Hepatocyte (in vitro differentiated cells): ENCODE measurements around the gene DDX10. TPM values are rescaled to one million over a fixed set of nuclear protein-coding genes. Genes with fewer than 3 reads are reported as not detected.

Experiments used
- DNase-seq: peaks from one replicate; pipeline ENCODE4 v3.0.0-alpha.2; 2016; ENCODE audit warnings: low spot score
- H2AFZ ChIP-seq: fragments of 200-600 bp; sonication (generic); 2 replicates; pipeline ENCODE4 v1.6.0; 2016; ENCODE audit warnings: antibody characterized with exemption, mild to moderate bottlenecking
- H3K27ac ChIP-seq: fragments of 200-600 bp; sonication (generic); 2 replicates; pipeline ENCODE4 v1.5.1; 2016; ENCODE audit warnings: mild to moderate bottlenecking
- H3K27me3 ChIP-seq: fragments of 200-600 bp; sonication (generic); 2 replicates; pipeline ENCODE4 v1.6.1; 2016
- H3K36me3 ChIP-seq: fragments of 200-600 bp; sonication (generic); replicated peaks from 2 replicates; pipeline ENCODE4 v1.5.1; 2016; ENCODE audit warnings: low read depth; ENCODE audit not compliant: insufficient read depth
- H3K4me1 ChIP-seq: fragments of 200-600 bp; sonication (generic); 2 replicates; pipeline ENCODE4 v1.5.1; 2016; ENCODE audit warnings: mild to moderate bottlenecking, moderate library complexity; ENCODE audit not compliant: insufficient read depth
- H3K4me2 ChIP-seq: fragments of 200-600 bp; sonication (generic); 2 replicates; pipeline ENCODE4 v1.6.0; 2016
- H3K4me3 ChIP-seq: fragments of 200-600 bp; sonication (generic); 2 replicates; pipeline ENCODE4 v1.5.1; 2016; ENCODE audit warnings: mild to moderate bottlenecking
- H3K79me2 ChIP-seq: fragments of 200-600 bp; sonication (generic); 2 replicates; pipeline ENCODE4 v1.6.0; 2017; ENCODE audit warnings: mild to moderate bottlenecking
- H3K9me2 ChIP-seq: fragments of 200-600 bp; sonication (generic); replicated peaks from 2 replicates; pipeline ENCODE4 v1.6.0; 2017; ENCODE audit warnings: mild to moderate bottlenecking; ENCODE audit not compliant: insufficient read depth
- H3K9me3 ChIP-seq: fragments of 200-600 bp; sonication (generic); 2 replicates; pipeline ENCODE4 v1.5.1; 2016; ENCODE audit warnings: low read depth, mild to moderate bottlenecking
- H4K20me1 ChIP-seq: fragments of 200-600 bp; sonication (generic); 2 replicates; pipeline ENCODE4 v1.6.0; 2016; ENCODE audit warnings: mild to moderate bottlenecking; ENCODE audit not compliant: insufficient read depth, poor library complexity, severe bottlenecking
- CTCF ChIP-seq: fragments of 200-600 bp; sonication (generic); IDR thresholded peaks from 2 replicates; pipeline ENCODE4 v1.5.1; 2016; ENCODE audit warnings: antibody characterized with exemption, mild to moderate bottlenecking; ENCODE audit not compliant: poor library complexity
- EZH2 ChIP-seq: fragments of 200-600 bp; sonication (generic); IDR thresholded peaks from 2 replicates; pipeline ENCODE4 v1.6.1; 2016; ENCODE audit warnings: antibody characterized with exemption, mild to moderate bottlenecking, borderline replicate concordance
- EZH2phosphoT487 ChIP-seq: fragments of 200-600 bp; sonication (generic); IDR thresholded peaks from one replicate; pipeline ENCODE4 v1.6.1; 2018; ENCODE audit warnings: antibody characterized with exemption, mild to moderate bottlenecking, low read depth, moderate library complexity; ENCODE audit not compliant: unreplicated experiment, severe bottlenecking
- WGBS: methylation state at CpG from one replicate; pipeline ENCODE4 v1.1.6; 2016; ENCODE audit warnings: low lambda C conversion rate; ENCODE audit errors: missing lambda C conversion rate; 5-methylcytosine and 5-hydroxymethylcytosine counted together
- polyA plus RNA-seq: library from polyadenylated mRNA; unstranded; fragments of >200 nt; fragmentation: Nextera tagmentation; extraction: Ambion mirVana; gene quantifications from 2 replicates; pipeline ENCODE4 v1.2.1, GENCODE V29; 2016
- total RNA-seq: library from RNA; depleted of rRNA; stranded (reverse); fragments of >200 nt; gene quantifications from 2 replicates; pipeline ENCODE4 v1.2.3, GENCODE V29; 2014

Gene DDX10
- total and polyA plus RNA-seq, 2 experiments from 2014 or later: 9.6 to 13.9 TPM

DNA sequence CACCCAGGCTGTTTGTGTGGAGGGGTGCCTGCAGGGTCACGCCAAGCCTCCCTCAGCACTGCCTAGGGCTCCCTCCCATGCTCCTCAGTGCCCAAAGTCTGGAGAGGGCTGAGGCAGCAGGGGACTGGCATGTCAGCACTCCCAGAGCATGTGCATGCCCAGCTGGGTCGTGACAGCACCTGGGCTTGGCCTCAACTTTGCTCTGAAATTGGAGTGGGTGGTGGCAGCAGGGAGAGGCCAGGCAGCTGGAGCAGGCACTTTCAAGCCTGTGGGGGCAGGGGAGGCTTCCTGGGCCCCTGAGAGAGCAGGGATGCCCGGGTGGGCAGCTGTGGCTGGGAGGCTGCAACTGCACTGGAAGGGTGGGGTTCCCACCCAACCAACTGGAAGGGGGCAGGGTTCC, 35.6 kb upstream of the DDX10 start:
- Histone ChIP-seq H2AFZ (no peak overlapping the region), H4K20me1 (no peaks in the 10 kb centered on the region), H3K27me3 (peaks cover 10% of the 10 kb centered on the region), H3K9me2 (no peaks in the 10 kb centered on the region), H3K79me2 (no peaks in the 10 kb centered on the region), H3K27ac (no peak overlapping the region), H3K4me1 (no peaks in the 10 kb centered on the region), H3K36me3 (no peaks in the 10 kb centered on the region), H3K9me3 (no peaks in the 10 kb centered on the region), H3K4me3 (no peak overlapping the region), H3K4me2 (no peak overlapping the region)
- WGBS: 96% methylated on average over 3 of the region's 3 CpGs
- DNase-seq: no peak
- TF ChIP-seq EZH2phosphoT487: no peak
- no peak for TF ChIP-seq EZH2
- TF ChIP-seq CTCF: no peak

DNA sequence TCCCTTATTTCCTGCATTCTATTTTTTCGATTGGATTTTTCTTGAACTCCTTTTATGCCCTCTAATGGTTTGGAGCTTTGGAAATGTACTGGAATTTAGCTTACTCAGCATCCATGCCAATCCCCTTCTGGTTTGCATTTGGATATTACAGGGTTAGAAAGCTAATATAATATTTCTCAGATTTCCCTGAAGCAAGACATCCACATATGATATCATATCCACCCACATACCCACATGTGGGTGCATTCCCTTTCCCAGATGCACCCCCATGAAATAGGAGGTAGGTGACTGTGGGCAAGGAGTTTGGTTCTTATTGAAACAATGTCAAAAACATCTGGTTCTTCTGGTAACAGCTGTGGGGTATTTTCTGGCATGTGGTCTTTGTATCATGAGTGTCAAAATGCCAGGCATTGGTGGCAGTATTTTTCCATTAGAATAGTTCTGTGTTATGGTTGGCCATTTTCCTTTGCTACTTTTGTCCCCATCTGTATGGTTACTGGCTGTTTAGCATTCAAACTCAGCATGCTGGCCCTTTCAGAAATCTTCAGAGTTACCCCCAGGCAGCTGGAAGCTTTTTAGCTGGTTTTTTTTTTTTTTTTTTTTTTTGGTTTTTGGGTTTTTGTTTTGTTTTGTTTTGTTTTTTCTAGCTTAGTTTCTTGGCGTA, 32.7 kb upstream of the DDX10 start:
- H3K27me3 ChIP-seq: no peaks in the 10 kb centered on the region
- no peaks in the 10 kb centered on the region for H3K9me3 ChIP-seq
- no peak overlapping the region for H3K27ac ChIP-seq
- TF ChIP-seq EZH2: no peak
- TF ChIP-seq EZH2phosphoT487: no peak
- no peak for TF ChIP-seq CTCF
- no peaks in the 10 kb centered on the region for H4K20me1 ChIP-seq
- no peaks in the 10 kb centered on the region for H3K79me2 ChIP-seq
- 83% methylated on average over 2 of the region's 2 CpGs for WGBS
- no peaks in the 10 kb centered on the region for H3K36me3 ChIP-seq
- H3K9me2 ChIP-seq: no peaks in the 10 kb centered on the region
- no peak overlapping the region for H2AFZ ChIP-seq
- H3K4me2 ChIP-seq: no peak overlapping the region
- H3K4me3 ChIP-seq: no peak overlapping the region
- no peaks in the 10 kb centered on the region for H3K4me1 ChIP-seq
- DNase-seq: no peak

GRCh38 chr11:108635106-108635505, 29.8 kb upstream of the DDX10 start:
- Histone ChIP-seq H3K27me3 (no peaks in the 10 kb centered on the region), H2AFZ (no peak overlapping the region)

More at GRCh38 chr11:108635106-108635505, 29.8 kb upstream of the DDX10 start:
- Histone ChIP-seq H3K27ac (no peak overlapping the region), H3K4me3 (no peak overlapping the region), H3K79me2 (no peaks in the 10 kb centered on the region), H3K36me3 (no peaks in the 10 kb centered on the region), H4K20me1 (no peaks in the 10 kb centered on the region), H3K9me2 (no peaks in the 10 kb centered on the region), H3K4me2 (no peak overlapping the region), H3K9me3 (no peaks in the 10 kb centered on the region), H3K4me1 (no peaks in the 10 kb centered on the region)
- no peak for TF ChIP-seq EZH2phosphoT487
- no peak for TF ChIP-seq EZH2
- no peak for TF ChIP-seq CTCF
- DNase-seq: no peak
